GM21576 (cell line): Measurements from ENCODE around the gene PRR9.

ENCODE experiments used
- ATAC-seq: cut with Tn5 transposase; IDR thresholded peaks from one replicate; pipeline ENCODE4 v1.9.1; 2021; ENCODE audit warnings: mild to moderate bottlenecking, moderate library complexity; ENCODE audit not compliant: unreplicated experiment

The PRR9 gene

DNA sequence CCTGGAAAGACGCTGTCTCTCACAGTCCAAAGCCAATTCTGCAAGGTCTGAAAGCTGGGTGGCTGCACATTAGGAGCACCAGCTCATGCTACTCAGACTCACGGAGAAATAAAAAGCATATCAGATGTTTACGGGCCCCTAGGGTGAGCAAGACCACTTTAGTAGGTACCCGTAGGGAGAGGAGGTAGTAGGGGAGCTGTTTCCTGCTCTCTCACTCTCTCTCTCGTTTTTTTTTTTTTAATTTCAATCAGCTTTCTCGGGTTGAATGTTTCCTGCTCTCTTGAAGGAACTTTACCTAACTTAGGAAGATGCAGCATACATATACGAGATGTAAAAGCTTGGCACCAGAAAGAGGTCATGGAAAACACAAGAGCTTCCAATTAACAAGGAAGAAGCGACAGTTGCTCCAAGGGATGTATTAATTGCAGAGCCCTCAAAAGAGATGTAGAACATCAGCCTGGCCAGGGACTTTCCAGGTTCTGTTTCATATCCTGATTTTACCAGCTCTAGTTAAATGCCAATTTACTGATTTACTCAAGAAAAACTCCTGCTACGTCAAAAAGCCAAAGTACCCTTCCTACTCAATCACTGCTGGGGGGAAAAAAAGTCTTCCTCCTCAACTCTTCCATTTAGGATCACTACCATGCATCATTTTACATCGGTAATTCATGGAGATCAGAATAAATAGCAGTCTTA is 45.2 kb downstream of the PRR9 start:
- ATAC-seq: no peak

DNA sequence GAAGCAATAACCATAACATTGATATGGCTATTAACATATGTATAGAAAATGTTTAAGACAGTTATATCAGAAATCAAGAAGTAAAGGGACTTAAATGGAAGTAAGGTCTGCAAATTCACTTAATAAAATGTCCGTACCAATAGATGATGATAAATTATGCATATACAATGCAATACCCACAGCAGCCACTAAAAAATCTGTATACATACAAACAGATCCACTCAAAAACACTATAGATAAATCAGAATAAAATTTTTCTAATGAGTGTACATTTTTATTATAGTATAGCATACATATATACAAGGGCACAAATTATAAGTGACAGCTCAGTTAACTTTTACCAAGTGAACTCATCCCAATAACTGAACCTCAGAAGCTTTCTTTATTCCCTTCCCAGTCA is 48.1 kb downstream of the PRR9 start:
- no peak for ATAC-seq
